A673 (cell line): ENCODE results near the gene ADAMTSL1. TPM values are rescaled to one million over a fixed set of nuclear protein-coding genes. Genes with fewer than 3 reads are reported as not detected.

ENCODE experiments used
- BruUV-seq: library from RNA; stranded (reverse); fragments of 400-500 nt; replicated peaks from 2 replicates; lab custom pipeline; 2021; lab: Mats Ljungman, UMichigan
- CTCF ChIA-PET: fragments of 300-600 bp; sonication (Branson Sonifier 250); formaldehyde crosslinking; loops from one replicate; lab custom pipeline; 2022; ENCODE audit warnings: antibody characterized with exemption; lab: Charles Lee
- POLR2A ChIA-PET: fragments of 300-600 bp; sonication (Branson Sonifier 250); formaldehyde crosslinking; loops from one replicate; lab custom pipeline; 2022; ENCODE audit warnings: antibody characterized with exemption; ENCODE audit not compliant: low non-redundant PET; lab: Charles Lee
- DNase-seq: peaks from one replicate; pipeline ENCODE4 v3.0.0-alpha.2; 2015; ENCODE audit warnings: low spot score
- H3K27ac ChIP-seq: fragments of 200-600 bp; sonication (generic); 2 replicates; pipeline ENCODE4 v1.5.1; 2016; ENCODE audit warnings: mixed run types, low read depth, mild to moderate bottlenecking, mixed read lengths, antibody characterized with exemption, low read length; ENCODE audit not compliant: poor library complexity, severe bottlenecking
- H3K27me3 ChIP-seq: fragments of 200-600 bp; sonication (generic); replicated peaks from 2 replicates; pipeline ENCODE4 v1.6.1; 2017; ENCODE audit warnings: mixed run types, low read depth, mild to moderate bottlenecking, mixed read lengths, antibody characterized with exemption, low read length; ENCODE audit not compliant: insufficient read depth, poor library complexity
- H3K36me3 ChIP-seq: fragments of 200-600 bp; sonication (generic); 2 replicates; pipeline ENCODE4 v1.6.1; 2016; ENCODE audit warnings: mixed run types, mild to moderate bottlenecking, mixed read lengths, antibody characterized with exemption, low read length; ENCODE audit not compliant: insufficient read depth, poor library complexity, severe bottlenecking
- H3K4me1 ChIP-seq: fragments of 200-600 bp; sonication (generic); 2 replicates; pipeline ENCODE4 v1.6.1; 2017; ENCODE audit warnings: mixed run types, mild to moderate bottlenecking, mixed read lengths, antibody characterized with exemption, low read length; ENCODE audit not compliant: insufficient read depth, poor library complexity, severe bottlenecking
- H3K4me3 ChIP-seq: fragments of 200-600 bp; sonication (generic); 2 replicates; pipeline ENCODE4 v1.5.1; 2016; ENCODE audit warnings: low read depth, mixed run types, mild to moderate bottlenecking, mixed read lengths, low read length; ENCODE audit not compliant: poor library complexity, severe bottlenecking
- H3K9me3 ChIP-seq: fragments of 200-600 bp; sonication (generic); 2 replicates; pipeline ENCODE4 v1.6.1; 2016; ENCODE audit warnings: mixed run types, low read depth, mild to moderate bottlenecking, mixed read lengths, antibody characterized with exemption, low read length; ENCODE audit not compliant: poor library complexity, severe bottlenecking
- CTCF ChIP-seq: fragments of 300-800, 200-600 bp; sonication (generic); conservative IDR thresholded peaks from 2 replicates; pipeline ENCODE4 v1.5.1; 2017; ENCODE audit warnings: low read depth, mild to moderate bottlenecking, antibody characterized with exemption, low read length, moderate library complexity, mixed read lengths
- EZH2 ChIP-seq: fragments of 200-600 bp; sonication (generic); IDR thresholded peaks from 2 replicates; pipeline ENCODE4 v1.6.1; 2017; ENCODE audit warnings: borderline replicate concordance, low read depth, mild to moderate bottlenecking, mixed read lengths, antibody characterized with exemption, low read length; ENCODE audit not compliant: poor library complexity, severe bottlenecking
- intact Hi-C: fragments of 100-400 bp; cut with micrococcal nuclease; formaldehyde crosslinking; loops from one replicate; pipeline ENCODE4 v1.10.0; 2022; ENCODE audit not compliant: unreplicated experiment
- total RNA-seq: library from RNA; stranded (reverse); gene quantifications from 2 replicates; pipeline ENCODE4 v1.2.3, GENCODE V29; 2021

ADAMTSL1 gene
- total RNA-seq, 1 experiment from 2014 or later, result not detected

GRCh38 chr9:18768951-18769622, 295.1 kb downstream of the ADAMTSL1 start:
- Histone ChIP-seq H3K36me3 (no peaks in the 10 kb centered on the region), H3K9me3 (no peaks in the 10 kb centered on the region), H3K27ac (no peak overlapping the region), H3K27me3 (no peaks in the 10 kb centered on the region), H3K4me3 (no peak overlapping the region), H3K4me1 (no peaks in the 10 kb centered on the region)
- ChIA-PET POLR2A (no interaction called here), CTCF (no interaction called here)
- DNase-seq, result no peak
- intact Hi-C loops, result no loop called here
- no TSS peak for BruUV-seq
- TF ChIP-seq EZH2 (no peak), CTCF (no peak)

- BruUV-seq, result no TSS peak
- no peak for DNase-seq
- Histone ChIP-seq H3K4me3 (no peak overlapping the region), H3K9me3 (no peaks in the 10 kb centered on the region), H3K36me3 (no peaks in the 10 kb centered on the region), H3K27ac (no peak overlapping the region), H3K4me1 (no peaks in the 10 kb centered on the region), H3K27me3 (no peaks in the 10 kb centered on the region)
- intact Hi-C loops, result no loop called here
- POLR2A ChIA-PET, result no interaction called here
- no peak for TF ChIP-seq EZH2
- no peak for TF ChIP-seq CTCF
- CTCF ChIA-PET, result no interaction called here
Measured at GRCh38 chr9:18770131-18770908, 296.4 kb downstream of the ADAMTSL1 start.

GRCh38 chr9:18771011-18771410, 297.1 kb downstream of the ADAMTSL1 start:
- H3K4me3 ChIP-seq, result no peak overlapping the region
- no peaks in the 10 kb centered on the region for H3K4me1 ChIP-seq
- intact Hi-C loops, result no loop called here
- CTCF ChIA-PET, result no interaction called here
- DNase-seq, result no peak
- POLR2A ChIA-PET, result no interaction called here
- H3K27ac ChIP-seq, result no peak overlapping the region
- no peaks in the 10 kb centered on the region for H3K9me3 ChIP-seq
- TF ChIP-seq EZH2, result no peak
- no peak for TF ChIP-seq CTCF
- BruUV-seq, result no TSS peak
- no peaks in the 10 kb centered on the region for H3K36me3 ChIP-seq
- no peaks in the 10 kb centered on the region for H3K27me3 ChIP-seq
